SU-DHL-6 (cell line): ENCODE measurements around the gene MUC5B.

ENCODE experiments used
- H2AFZ ChIP-seq: fragments of 200-600 bp; sonication (generic); 2 replicates; pipeline ENCODE4 v1.6.1; 2014; ENCODE audit warnings: low read depth, mild to moderate bottlenecking, moderate library complexity, mixed read lengths, antibody characterized with exemption, low read length; ENCODE audit not compliant: severe bottlenecking
- H3F3A ChIP-seq: fragments of 200-600 bp; shearing (Covaris generic); 2 replicates; pipeline ENCODE4 v1.6.0; 2016; ENCODE audit warnings: antibody characterized with exemption, mild to moderate bottlenecking; ENCODE audit not compliant: insufficient read depth
- H3K27ac ChIP-seq: fragments of 200-600 bp; sonication (generic); 2 replicates; pipeline ENCODE4 v1.5.1; 2016; ENCODE audit warnings: low read depth, mild to moderate bottlenecking, low read length, moderate library complexity, mixed read lengths
- H3K27me3 ChIP-seq: fragments of 200-600 bp; sonication (generic), shearing (Covaris generic); 2 replicates; pipeline ENCODE4 v1.6.0; 2014; ENCODE audit warnings: mild to moderate bottlenecking, low read length
- H3K36me3 ChIP-seq: fragments of 200-600 bp; sonication (generic); 2 replicates; pipeline ENCODE4 v1.6.1; 2014; ENCODE audit warnings: mild to moderate bottlenecking, low read length, mixed read lengths
- H3K4me2 ChIP-seq: fragments of 300-600, 200-600 bp; shearing (Covaris generic), sonication (generic); 2 replicates; pipeline ENCODE4 v1.6.0; 2014; ENCODE audit warnings: low read length, low read depth, mild to moderate bottlenecking; ENCODE audit not compliant: poor library complexity, severe bottlenecking
- H3K4me3 ChIP-seq: fragments of 200-600 bp; sonication (generic); 2 replicates; pipeline ENCODE4 v1.5.1; 2014; ENCODE audit warnings: antibody characterized with exemption, low read length, mild to moderate bottlenecking, mixed read lengths; ENCODE audit not compliant: insufficient read depth, poor library complexity, severe bottlenecking
- H3K79me2 ChIP-seq: fragments of 200-600 bp; sonication (generic); 2 replicates; pipeline ENCODE4 v1.6.1; 2014; ENCODE audit warnings: mild to moderate bottlenecking, low read length, moderate library complexity; ENCODE audit not compliant: insufficient read depth
- H3K9ac ChIP-seq: fragments of 200-600 bp; sonication (generic); 2 replicates; pipeline ENCODE4 v1.7.0; 2014; ENCODE audit warnings: mild to moderate bottlenecking, low read length
- H3K9me2 ChIP-seq: fragments of 200-600 bp; sonication (generic); replicated peaks from 2 replicates; pipeline ENCODE4 v1.6.1; 2014; ENCODE audit warnings: low read length; ENCODE audit not compliant: insufficient read depth
- H3K9me3 ChIP-seq: fragments of 200-600 bp; sonication (generic); 2 replicates; pipeline ENCODE4 v1.6.1; 2014; ENCODE audit warnings: low read length, mixed read lengths; ENCODE audit not compliant: insufficient read depth
- H4K20me1 ChIP-seq: fragments of 200-600 bp; sonication (generic); 2 replicates; pipeline ENCODE4 v1.6.1; 2014; ENCODE audit warnings: low read depth, mild to moderate bottlenecking, antibody characterized with exemption, low read length, moderate library complexity, mixed read lengths
- CTCF ChIP-seq: fragments of 200-600 bp; sonication (generic); IDR thresholded peaks from one replicate; pipeline ENCODE4 v1.5.1; 2017; ENCODE audit warnings: antibody characterized with exemption, mild to moderate bottlenecking, low read length, moderate library complexity; ENCODE audit not compliant: insufficient read depth, poor library complexity, severe bottlenecking
- EZH2phosphoT487 ChIP-seq: fragments of 200-600 bp; sonication (generic), shearing (Covaris generic); conservative IDR thresholded peaks from 2 replicates; pipeline ENCODE4 v1.6.1; 2018; ENCODE audit warnings: mild to moderate bottlenecking, antibody characterized with exemption, low read length, moderate library complexity, mixed read lengths

Gene MUC5B

GRCh38 chr11:1208144-1208393 is 14.8 kb upstream of the MUC5B start:
- TF ChIP-seq CTCF (no peak), EZH2phosphoT487 (no peak)
- H2AFZ ChIP-seq = no peak overlapping the region
- peaks cover 13% of the 10 kb centered on the region; the same call in 1 of the 2 replicates for H3K9me3 ChIP-seq
- no peak overlapping the region for H3K4me2 ChIP-seq
- H3F3A ChIP-seq = no peaks in the 10 kb centered on the region
- H3K36me3 ChIP-seq = no peaks in the 10 kb centered on the region
- H3K27ac ChIP-seq = no peak overlapping the region
- no peak overlapping the region for H3K9ac ChIP-seq
- no peak overlapping the region for H3K4me3 ChIP-seq
- 0 out of 2 replicates have a peak, but pooled peaks cover 4% of the 10 kb centered on the region for H3K27me3 ChIP-seq
- H3K9me2 ChIP-seq = no peaks in the 10 kb centered on the region
- no peaks in the 10 kb centered on the region for H4K20me1 ChIP-seq
- no peaks in the 10 kb centered on the region for H3K79me2 ChIP-seq

GRCh38 chr11:1208394-1209261 is 14.2 kb upstream of the MUC5B start:
- H3K9ac ChIP-seq = no peak overlapping the region
- H4K20me1 ChIP-seq = no peaks in the 10 kb centered on the region
- TF ChIP-seq CTCF = no peak
- TF ChIP-seq EZH2phosphoT487 = no peak
- 0 out of 2 replicates have a peak, but pooled peaks cover 4% of the 10 kb centered on the region for H3K27me3 ChIP-seq
- no peak overlapping the region for H2AFZ ChIP-seq
- no peak overlapping the region for H3K4me3 ChIP-seq
- H3K36me3 ChIP-seq = no peaks in the 10 kb centered on the region
- H3K27ac ChIP-seq = no peak overlapping the region
- H3F3A ChIP-seq = no peaks in the 10 kb centered on the region
- H3K4me2 ChIP-seq = no peak overlapping the region
- H3K9me3 ChIP-seq = peaks cover 13% of the 10 kb centered on the region; the same call in 1 of the 2 replicates
- no peaks in the 10 kb centered on the region for H3K9me2 ChIP-seq
- H3K79me2 ChIP-seq = no peaks in the 10 kb centered on the region

GRCh38 chr11:1209371-1210057 is 13.4 kb upstream of the MUC5B start:
- Histone ChIP-seq H3K9ac (no peak overlapping the region), H3K4me2 (no peak overlapping the region), H3K9me2 (no peaks in the 10 kb centered on the region), H3K36me3 (no peaks in the 10 kb centered on the region), H3K79me2 (no peaks in the 10 kb centered on the region), H3F3A (no peaks in the 10 kb centered on the region), H2AFZ (no peak overlapping the region), H3K27me3 (0 out of 2 replicates have a peak, but pooled peaks cover 4% of the 10 kb centered on the region), H3K4me3 (no peak overlapping the region), H3K9me3 (peaks cover 13% of the 10 kb centered on the region; the same call in 1 of the 2 replicates), H4K20me1 (no peaks in the 10 kb centered on the region), H3K27ac (no peak overlapping the region)
- TF ChIP-seq EZH2phosphoT487 (no peak), CTCF (no peak)
